Measurements from ENCODE around the gene DNAJC28. TPM values are rescaled to one million over a fixed set of nuclear protein-coding genes. Genes with fewer than 3 reads are reported as not detected.

DNAJC28 gene
- total RNA-seq, 2 donors from 2014 or later, result 3.9 to 5.8 TPM

- Mint-ChIP-seq H3K4me1 (peaks cover 5% of the 10 kb centered on the region), H3K36me3 (ENCODE audit: low read depth) (no peaks in the 10 kb centered on the region), H3K27me3 (ENCODE audit: insufficient read depth) (peaks cover 6% of the 10 kb centered on the region), H3K4me3 (no peak overlapping the region), H3K9me3 (peaks cover 2% of the 10 kb centered on the region), H3K27ac (no peak overlapping the region)
- Histone ChIP-seq H3K27ac (ENCODE audit: low read depth, low read length) (no peak overlapping the region), H3K9me3 (ENCODE audit: control insufficient read depth, low read length) (no peaks in the 10 kb centered on the region), H3K36me3 (ENCODE audit: control insufficient read depth, insufficient read depth, low read length) (no peaks in the 10 kb centered on the region), H3K27me3 (ENCODE audit: control insufficient read depth, insufficient read depth, low read length, poor library complexity, severe bottlenecking) (peaks cover 6% of the 10 kb centered on the region), H3K9ac (ENCODE audit: extremely low read depth, low read length, poor library complexity, severe bottlenecking) (no peak overlapping the region), H3K4me3 (ENCODE audit: low read length) (no peak overlapping the region), H3K4me1 (ENCODE audit: control insufficient read depth, insufficient read depth, low read length) (no peaks in the 10 kb centered on the region)
- no peak for DNase-seq
- 77 to 89% methylated on average over 2 to 4 of the region's 4 CpGs for WGBS, 2 experiments (ENCODE audit: insufficient coverage in 1 of 2, insufficient read length in 1 of 2)
- no peak for TF ChIP-seq CTCF (conservative IDR thresholded peaks at IDR 0.05)
Observed at GRCh38 chr21:33495743-33496142, 4.2 kb upstream of the DNAJC28 start.

GRCh38 chr21:33493756-33494155 lies 2.2 kb upstream of the DNAJC28 start:
- no peak for DNase-seq
- H3K27ac Mint-ChIP-seq, result no peak overlapping the region
- Histone ChIP-seq H3K9me3 (ENCODE audit: control insufficient read depth, low read length) (no peaks in the 10 kb centered on the region), H3K4me3 (ENCODE audit: low read length) (no peak overlapping the region), H3K27me3 (ENCODE audit: control insufficient read depth, insufficient read depth, low read length, poor library complexity, severe bottlenecking) (peaks cover 6% of the 10 kb centered on the region), H3K4me1 (ENCODE audit: control insufficient read depth, insufficient read depth, low read length) (no peaks in the 10 kb centered on the region), H3K9ac (ENCODE audit: extremely low read depth, low read length, poor library complexity, severe bottlenecking) (no peak overlapping the region), H3K27ac (ENCODE audit: low read depth, low read length) (no peak overlapping the region), H3K36me3 (ENCODE audit: control insufficient read depth, insufficient read depth, low read length) (peaks cover 6% of the 10 kb centered on the region)
- H3K4me3 Mint-ChIP-seq, result no peak overlapping the region
- peaks cover 6% of the 10 kb centered on the region for H3K36me3 Mint-ChIP-seq (ENCODE audit: low read depth)
- H3K4me1 Mint-ChIP-seq, result peaks cover 5% of the 10 kb centered on the region
- peaks cover 2% of the 10 kb centered on the region for H3K9me3 Mint-ChIP-seq
- TF ChIP-seq CTCF (conservative IDR thresholded peaks at IDR 0.05), result no peak
- WGBS, 2 experiments (ENCODE audit: insufficient coverage in 1 of 2, insufficient read length in 1 of 2), result 100% methylated on average over 2 of the region's 3 CpGs
- peaks cover 6% of the 10 kb centered on the region for H3K27me3 Mint-ChIP-seq (ENCODE audit: insufficient read depth)

GRCh38 chr21:33492571-33492970 lies 1.1 kb upstream of the DNAJC28 start:
- no peak overlapping the region for H3K9ac ChIP-seq (ENCODE audit: extremely low read depth, low read length, poor library complexity, severe bottlenecking)
- no peak overlapping the region for H3K4me3 Mint-ChIP-seq
- H3K36me3 Mint-ChIP-seq (ENCODE audit: low read depth), result peaks cover 12% of the 10 kb centered on the region
- no peaks in the 10 kb centered on the region for H3K9me3 ChIP-seq (ENCODE audit: control insufficient read depth, low read length)
- H3K4me1 Mint-ChIP-seq, result peaks cover 5% of the 10 kb centered on the region
- peaks cover 16% of the 10 kb centered on the region for H3K36me3 ChIP-seq (ENCODE audit: control insufficient read depth, insufficient read depth, low read length)
- no peak overlapping the region for H3K27ac ChIP-seq (ENCODE audit: low read depth, low read length)
- WGBS, 2 experiments (ENCODE audit: insufficient coverage in 1 of 2, insufficient read length in 1 of 2), result 97% methylated on average over 2 of the region's 2 CpGs; no CpG with 5 or more reads in 1 of the 2 experiments
- peaks cover 6% of the 10 kb centered on the region for H3K27me3 Mint-ChIP-seq (ENCODE audit: insufficient read depth)
- peaks cover 2% of the 10 kb centered on the region for H3K9me3 Mint-ChIP-seq
- no peak for TF ChIP-seq CTCF (conservative IDR thresholded peaks at IDR 0.05)
- no peaks in the 10 kb centered on the region for H3K4me1 ChIP-seq (ENCODE audit: control insufficient read depth, insufficient read depth, low read length)
- H3K27me3 ChIP-seq (ENCODE audit: control insufficient read depth, insufficient read depth, low read length, poor library complexity, severe bottlenecking), result peaks cover 6% of the 10 kb centered on the region
- no peak overlapping the region for H3K27ac Mint-ChIP-seq
- no peak for DNase-seq
- H3K4me3 ChIP-seq (ENCODE audit: low read length), result no peak overlapping the region

Data from endodermal cell (in vitro differentiated cells).